OCI-M1 (cell line): ENCODE data around the gene HS6ST2.

Experiments
- DNase-seq: peaks from one replicate; lab custom pipeline; 2025; lab: John Stamatoyannopoulos, UW

The HS6ST2 gene

GRCh38 chrX:132740316-132741123 lies 217.9 kb downstream of the HS6ST2 start:
- DNase-seq = peak; percentile 13

GRCh38 chrX:132738951-132739350 lies 219.5 kb downstream of the HS6ST2 start:
- peak; percentile 19 for DNase-seq

- DNase-seq = peak; percentile 16
These were observed 220.7 kb downstream of the HS6ST2 start for GRCh38 chrX:132737743-132738142.

GRCh38 chrX:132732236-132732635 lies 226.2 kb downstream of the HS6ST2 start:
- no peak for DNase-seq

GRCh38 chrX:132730726-132731125 lies 227.7 kb downstream of the HS6ST2 start:
- DNase-seq = no peak

GRCh38 chrX:132730266-132730665 lies 228.2 kb downstream of the HS6ST2 start:
- DNase-seq = no peak

GRCh38 chrX:132728296-132728695 lies 230.1 kb downstream of the HS6ST2 start:
- no peak for DNase-seq

- DNase-seq = no peak
These were observed 239.9 kb downstream of the HS6ST2 start for GRCh38 chrX:132718431-132718958.

GRCh38 chrX:132716006-132716405 lies 242.4 kb downstream of the HS6ST2 start:
- DNase-seq = peak; percentile 5

- DNase-seq = no peak
These were observed 243.5 kb downstream of the HS6ST2 start for GRCh38 chrX:132714913-132715312.

GRCh38 chrX:132712350-132712749 lies 246.1 kb downstream of the HS6ST2 start:
- DNase-seq = no peak

- no peak for DNase-seq
These were observed 247.7 kb downstream of the HS6ST2 start for GRCh38 chrX:132710656-132711155.

GRCh38 chrX:132708529-132708928 lies 249.9 kb downstream of the HS6ST2 start:
- no peak for DNase-seq

GRCh38 chrX:132704769-132705168 lies 253.7 kb downstream of the HS6ST2 start:
- no peak for DNase-seq

- no peak for DNase-seq
These were observed 264.0 kb downstream of the HS6ST2 start for GRCh38 chrX:132694382-132694781.

GRCh38 chrX:132692526-132692925 lies 265.9 kb downstream of the HS6ST2 start:
- no peak for DNase-seq

- DNase-seq = no peak
These were observed 266.4 kb downstream of the HS6ST2 start for GRCh38 chrX:132692066-132692465.

GRCh38 chrX:132689612-132690563 lies 268.5 kb downstream of the HS6ST2 start:
- no peak for DNase-seq

- no peak for DNase-seq
These were observed 273.2 kb downstream of the HS6ST2 start for GRCh38 chrX:132685276-132685675.

GRCh38 chrX:132677233-132677716 lies 281.2 kb downstream of the HS6ST2 start:
- DNase-seq = no peak

GRCh38 chrX:132676561-132677186 lies 281.8 kb downstream of the HS6ST2 start:
- no peak for DNase-seq

GRCh38 chrX:132676102-132676501 lies 282.3 kb downstream of the HS6ST2 start:
- no peak for DNase-seq
